ENCODE data around the gene OPA1.

GRCh38 chr3:193660698-193661411 lies 67.8 kb downstream of the OPA1 start:
- TF ChIP-seq CTCF (conservative IDR thresholded peaks at IDR 0.05; ENCODE audit: low read depth, low read length) = no peak
- TF ChIP-seq EZH2 (IDR thresholded peaks at IDR 0.05; ENCODE audit: low read length, unreplicated experiment) = no peak
- TF ChIP-seq EZH2phosphoT487 (IDR thresholded peaks at IDR 0.05; ENCODE audit: borderline replicate concordance, low read length) = no peak
